HL-60 (cell line): ENCODE data around the gene TAF9.

Experiments
- CTCF ChIP-seq: IDR thresholded peaks from one replicate; pipeline ENCODE4 v1.5.1; 2011; ENCODE audit warnings: low read length, control low read depth, inconsistent platforms; ENCODE audit not compliant: insufficient read depth
- POLR2AphosphoS5 ChIP-seq: IDR thresholded peaks from 2 replicates; pipeline ENCODE4 v1.6.1; 2012; ENCODE audit warnings: low read depth
- REST ChIP-seq: IDR thresholded peaks from 2 replicates; pipeline ENCODE4 v1.6.1; 2012; ENCODE audit warnings: low read depth; ENCODE audit not compliant: insufficient replicate concordance

GRCh38 chr5:69414885-69415583 lies 45.7 kb upstream of the TAF9 start, which contains the start of gene MARVELD2:
- TF ChIP-seq POLR2AphosphoS5 (no peak), CTCF (no peak), REST (no peak)
